A549 treated with Mapracorat at 1 μM for 4 hours (cell line): ENCODE data around the gene DEK. TPM values are rescaled to one million over a fixed set of nuclear protein-coding genes. Genes with fewer than 3 reads are reported as not detected.

ENCODE experiments used
- total RNA-seq: library from RNA; stranded (reverse); fragments of 200-300 nt; extraction: Qiagen RNA extraction; gene quantifications from 5 replicates; pipeline ENCODE4 v1.2.3, GENCODE V29; 2022

Gene DEK
- 68.5 to 92.5 TPM (median 83.4 TPM) in 5 replicates for total RNA-seq

GRCh38 chr6:18264219-18264922 is at the start of gene DEK:
TSS of gene DEK (minus strand) at chr6:18264530. CDS start at chr6:18263987, 543 bp downstream.

Other genes starting within 250 kb of the DEK start
- gene NHLRC1, start 141.9 kb downstream of the DEK start, total RNA-seq = 1.3 to 2.0 TPM (median 1.6 TPM) in 5 replicates
- gene TPMT, start 109.5 kb downstream of the DEK start, total RNA-seq = 5.5 to 6.0 TPM (median 5.8 TPM) in 5 replicates
- 6.5 to 7.5 TPM (median 7.3 TPM) in 5 replicates for gene KDM1B, start 109.1 kb downstream of the DEK start, total RNA-seq
- gene RNF144B, start 122.8 kb upstream of the DEK start, total RNA-seq = 0.16 to 0.81 TPM (median 0.41 TPM) in 5 replicates